ENCODE data around the gene CCNL1. TPM values are rescaled to one million over a fixed set of nuclear protein-coding genes. Genes with fewer than 3 reads are reported as not detected.

Gene CCNL1
- total RNA-seq, 1 experiment from 2014 or later = 114 TPM

DNA sequence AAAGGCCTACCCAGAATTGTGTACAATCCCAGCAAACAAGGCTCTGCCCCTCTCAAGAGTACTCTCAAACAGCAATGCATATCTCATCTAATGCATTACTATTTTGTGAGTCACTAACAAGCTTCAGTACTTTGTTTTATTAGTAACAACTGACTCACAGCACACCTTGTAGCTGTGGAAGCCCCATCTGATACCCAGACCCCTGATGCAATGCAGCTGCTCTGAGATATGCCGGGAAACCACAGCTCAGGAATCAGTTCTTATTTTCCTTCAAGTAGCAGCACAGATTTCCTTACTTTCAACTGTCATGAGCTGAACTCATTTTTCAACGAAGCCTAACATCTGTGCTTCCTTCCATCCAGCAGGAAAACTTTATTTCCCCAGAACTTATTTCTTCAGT, 37.8 kb downstream of the CCNL1 start:
- no peaks in the 10 kb centered on the region for H3K27me3 Mint-ChIP-seq (ENCODE audit: insufficient read depth, unreplicated experiment)
- BruUV-seq (replicated peaks) = no TSS peak
- H3K9me3 ChIP-seq = no peaks in the 10 kb centered on the region
- no peak overlapping the region for H3K4me3 ChIP-seq (ENCODE audit: low read depth, low read length)
- peaks cover 80% of the 10 kb centered on the region for H3K4me1 ChIP-seq
- peak overlapping the region; percentile 98 for H3K27ac Mint-ChIP-seq (ENCODE audit: unreplicated experiment)
- H3K4me1 Mint-ChIP-seq (ENCODE audit: low read depth, unreplicated experiment) = peaks cover 55% of the 10 kb centered on the region
- CTCF ChIA-PET = interaction anchor here (1.0 to 4.3 kb wide), 2 partner anchors 9 to 33 kb away, joined by 4 to 19 read pairs; no protein-coding TSS in a partner anchor
- no peaks in the 10 kb centered on the region for H3K9me3 Mint-ChIP-seq (ENCODE audit: unreplicated experiment)
- TF ChIP-seq, protein P1, sequence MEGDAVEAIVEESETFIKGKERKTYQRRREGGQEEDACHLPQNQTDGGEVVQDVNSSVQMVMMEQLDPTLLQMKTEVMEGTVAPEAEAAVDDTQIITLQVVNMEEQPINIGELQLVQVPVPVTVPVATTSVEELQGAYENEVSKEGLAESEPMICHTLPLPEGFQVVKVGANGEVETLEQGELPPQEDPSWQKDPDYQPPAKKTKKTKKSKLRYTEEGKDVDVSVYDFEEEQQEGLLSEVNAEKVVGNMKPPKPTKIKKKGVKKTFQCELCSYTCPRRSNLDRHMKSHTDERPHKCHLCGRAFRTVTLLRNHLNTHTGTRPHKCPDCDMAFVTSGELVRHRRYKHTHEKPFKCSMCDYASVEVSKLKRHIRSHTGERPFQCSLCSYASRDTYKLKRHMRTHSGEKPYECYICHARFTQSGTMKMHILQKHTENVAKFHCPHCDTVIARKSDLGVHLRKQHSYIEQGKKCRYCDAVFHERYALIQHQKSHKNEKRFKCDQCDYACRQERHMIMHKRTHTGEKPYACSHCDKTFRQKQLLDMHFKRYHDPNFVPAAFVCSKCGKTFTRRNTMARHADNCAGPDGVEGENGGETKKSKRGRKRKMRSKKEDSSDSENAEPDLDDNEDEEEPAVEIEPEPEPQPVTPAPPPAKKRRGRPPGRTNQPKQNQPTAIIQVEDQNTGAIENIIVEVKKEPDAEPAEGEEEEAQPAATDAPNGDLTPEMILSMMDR (IDR thresholded peaks at IDR 0.05; ENCODE audit: insufficient read depth in 1 of 2, low read depth in 1 of 2, low read length in 1 of 2, severe bottlenecking in 1 of 2, unreplicated experiment in 1 of 2) = no peak
- H3K36me3 ChIP-seq (ENCODE audit: control insufficient read depth, insufficient read depth, low read length) = no peaks in the 10 kb centered on the region
- POLR2A ChIA-PET = interaction anchor here (7.4 kb wide), 1 partner anchor 34 kb away, joined by 75 read pairs; no protein-coding TSS in a partner anchor
- no peaks in the 10 kb centered on the region for H3K27me3 ChIP-seq (replicated peaks; ENCODE audit: control insufficient read depth, insufficient read depth, low read length)
- intact Hi-C loops (cut with micrococcal nuclease; ENCODE audit: unreplicated experiment) = no loop called here
- peak overlapping the region; percentile 87 for H3K4me3 Mint-ChIP-seq (ENCODE audit: unreplicated experiment)
- H3K36me3 Mint-ChIP-seq (ENCODE audit: insufficient read depth, unreplicated experiment) = peaks cover 9% of the 10 kb centered on the region
- DNase-seq = no peak

DNA sequence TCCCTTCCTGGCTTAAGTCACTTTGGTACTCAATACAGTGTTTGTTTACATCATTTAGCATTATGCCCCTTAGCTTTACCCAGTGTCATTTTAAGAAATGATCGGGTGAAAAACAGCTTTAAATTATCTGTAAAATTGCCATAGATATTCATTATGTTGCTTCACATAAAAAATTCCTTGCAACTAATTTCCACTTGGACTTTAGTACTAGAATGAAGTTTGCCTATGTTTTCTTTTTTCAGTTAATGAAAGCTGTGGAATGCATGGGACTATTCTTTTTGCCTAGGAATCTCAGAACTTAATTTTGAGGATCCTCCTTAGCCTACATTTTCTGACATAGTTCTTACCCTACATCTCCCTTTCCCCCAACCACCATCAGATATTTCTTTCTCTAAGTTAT, 38.4 kb downstream of the CCNL1 start:
- Histone ChIP-seq H3K4me3 (ENCODE audit: low read depth, low read length) (no peak overlapping the region), H3K36me3 (ENCODE audit: control insufficient read depth, insufficient read depth, low read length) (no peaks in the 10 kb centered on the region), H3K9me3 (no peaks in the 10 kb centered on the region), H3K4me1 (peaks cover 76% of the 10 kb centered on the region), H3K27me3 (replicated peaks; ENCODE audit: control insufficient read depth, insufficient read depth, low read length) (no peaks in the 10 kb centered on the region)
- Mint-ChIP-seq H3K4me3 (ENCODE audit: unreplicated experiment) (peak overlapping the region; percentile 87), H3K27me3 (ENCODE audit: insufficient read depth, unreplicated experiment) (no peaks in the 10 kb centered on the region), H3K36me3 (ENCODE audit: insufficient read depth, unreplicated experiment) (peaks cover 9% of the 10 kb centered on the region), H3K9me3 (ENCODE audit: unreplicated experiment) (no peaks in the 10 kb centered on the region), H3K4me1 (ENCODE audit: low read depth, unreplicated experiment) (peaks cover 54% of the 10 kb centered on the region), H3K27ac (ENCODE audit: unreplicated experiment) (peak overlapping the region; percentile 98)
- intact Hi-C loops (cut with micrococcal nuclease; ENCODE audit: unreplicated experiment) = loop anchor here (2.0 kb wide), 1 partner anchor 295 kb away; the partner anchor contains the start of gene LEKR1
- CTCF ChIA-PET = interaction anchor here (1.0 to 4.3 kb wide), 2 partner anchors 10 to 33 kb away, joined by 4 to 19 read pairs; no protein-coding TSS in a partner anchor
- TF ChIP-seq, protein P1 (IDR thresholded peaks at IDR 0.05; ENCODE audit: insufficient read depth in 1 of 2, low read depth in 1 of 2, low read length in 1 of 2, severe bottlenecking in 1 of 2, unreplicated experiment in 1 of 2) = no peak
- no TSS peak for BruUV-seq (replicated peaks)
- no peak for DNase-seq
- POLR2A ChIA-PET = interaction anchor here (7.4 kb wide), 1 partner anchor 33 kb away, joined by 75 read pairs; no protein-coding TSS in a partner anchor

DNA sequence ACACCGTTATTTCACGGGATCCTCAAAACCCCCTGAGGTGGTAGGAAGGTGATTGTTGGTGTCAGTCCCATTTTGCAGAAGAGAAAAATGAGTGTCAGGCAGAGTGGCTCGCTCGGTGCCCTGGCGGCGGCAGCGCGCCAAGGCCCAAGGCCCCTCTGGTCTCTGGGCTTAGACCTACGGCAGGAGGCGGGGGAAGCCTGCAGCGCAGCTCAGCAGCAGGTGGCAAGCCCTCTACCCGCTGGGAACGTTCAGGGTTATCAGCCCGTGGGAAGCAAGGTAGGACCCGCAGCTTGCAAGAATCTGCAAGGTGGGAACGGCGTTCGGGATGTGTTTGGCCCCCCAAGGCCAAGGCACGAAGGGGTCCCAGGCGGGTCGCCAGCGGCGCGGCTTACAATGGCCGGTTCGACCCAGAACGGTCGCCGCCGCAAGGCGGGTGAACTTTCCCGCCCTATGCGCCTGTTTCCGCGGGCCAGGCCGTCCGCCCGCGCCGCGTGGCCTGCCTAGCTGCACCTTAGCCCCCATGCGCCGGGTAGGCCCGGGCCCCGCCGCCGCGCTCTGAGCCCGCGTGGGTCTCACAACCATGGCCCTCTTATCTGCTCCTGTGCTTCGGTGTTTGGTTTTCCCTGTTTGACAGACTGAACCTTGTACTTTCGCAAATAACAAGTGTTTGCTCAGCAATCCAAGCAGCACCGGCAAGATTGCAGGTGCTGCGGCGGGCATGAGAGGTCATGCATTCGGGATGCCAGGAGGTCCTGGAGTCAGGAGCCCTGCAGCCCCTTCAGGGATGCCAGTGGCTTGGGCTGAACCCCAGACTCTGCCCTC, 39.7 kb downstream of the CCNL1 start:
- peaks cover 9% of the 10 kb centered on the region for H3K36me3 Mint-ChIP-seq (ENCODE audit: insufficient read depth, unreplicated experiment)
- ChIA-PET CTCF (interaction anchor here (4.3 kb wide), 1 partner anchor 31 kb away, joined by 19 read pairs; no protein-coding TSS in a partner anchor), POLR2A (interaction anchor here (0.6 to 7.4 kb wide), 6 partner anchors 8 to 565 kb away, joined by 3 to 75 read pairs (median 3); partner anchors contain the start of gene TIPARP)
- no peaks in the 10 kb centered on the region for H3K27me3 Mint-ChIP-seq (ENCODE audit: insufficient read depth, unreplicated experiment)
- H3K27ac Mint-ChIP-seq (ENCODE audit: unreplicated experiment) = peak overlapping the region; percentile 98
- H3K4me1 Mint-ChIP-seq (ENCODE audit: low read depth, unreplicated experiment) = peaks cover 51% of the 10 kb centered on the region
- Histone ChIP-seq H3K36me3 (ENCODE audit: control insufficient read depth, insufficient read depth, low read length) (no peaks in the 10 kb centered on the region), H3K27me3 (replicated peaks; ENCODE audit: control insufficient read depth, insufficient read depth, low read length) (no peaks in the 10 kb centered on the region), H3K9me3 (no peaks in the 10 kb centered on the region), H3K4me3 (ENCODE audit: low read depth, low read length) (peak overlapping the region; percentile 46), H3K4me1 (peaks cover 76% of the 10 kb centered on the region)
- H3K4me3 Mint-ChIP-seq (ENCODE audit: unreplicated experiment) = peak overlapping the region; percentile 87
- BruUV-seq (replicated peaks) = no TSS peak
- intact Hi-C loops (cut with micrococcal nuclease; ENCODE audit: unreplicated experiment) = loop anchor here (1.0 to 2.0 kb wide), 3 partner anchors 10 to 293 kb away; partner anchors contain the start of gene LEKR1
- no peaks in the 10 kb centered on the region for H3K9me3 Mint-ChIP-seq (ENCODE audit: unreplicated experiment)
- TF ChIP-seq, protein P1 (IDR thresholded peaks at IDR 0.05; ENCODE audit: insufficient read depth in 1 of 2, low read depth in 1 of 2, low read length in 1 of 2, severe bottlenecking in 1 of 2, unreplicated experiment in 1 of 2) = peak; percentile 0 to 23
- peak; percentile 88 to 91 for DNase-seq

Data from Caco-2 (cell line).